Peyer's patch (tissue), 4 donors: ENCODE measurements around the gene TP73.

Experiments used
- POLR2A ChIP-seq, 2 donors: fragments of 450-650 bp; IDR thresholded peaks; one replicate each; pipeline ENCODE4 v1.5.1; 2017; ENCODE audit warnings: antibody characterized with exemption in 2 of 2, mild to moderate bottlenecking in 2 of 2, moderate library complexity in 2 of 2
- TF ChIP-seq, protein P1 (sequence below), 6 experiments: fragments of 450-650 bp in 4 of 6; fragments of 200-600 bp in 2 of 6; sonication (generic) in 1 of 6; IDR thresholded peaks; one replicate each; pipeline ENCODE4 v1.5.1; 2017 to 2019; ENCODE audit warnings: antibody characterized with exemption in 6 of 6, mild to moderate bottlenecking in 3 of 6, moderate library complexity in 1 of 6

DNA sequence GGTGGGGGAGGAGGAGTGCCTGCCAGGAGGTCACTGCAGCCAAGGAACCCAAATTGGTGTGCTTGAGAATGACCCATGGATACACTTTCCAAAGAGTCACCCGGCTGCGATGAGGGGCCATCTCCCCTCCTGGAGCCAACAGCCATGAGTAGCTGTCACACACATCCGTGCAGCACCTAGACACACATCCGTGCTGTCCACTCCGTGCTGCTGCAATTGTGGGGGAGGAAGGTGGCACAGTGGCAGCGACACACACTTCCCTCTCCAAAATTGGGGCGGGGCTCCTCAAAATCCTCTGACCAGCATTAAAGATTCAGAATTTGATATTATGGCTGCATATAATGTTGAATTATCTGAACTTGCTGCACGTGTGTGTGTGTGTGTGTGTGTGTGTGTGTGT is 15.8 kb downstream of the TP73 start:
- TF ChIP-seq, protein P1, sequence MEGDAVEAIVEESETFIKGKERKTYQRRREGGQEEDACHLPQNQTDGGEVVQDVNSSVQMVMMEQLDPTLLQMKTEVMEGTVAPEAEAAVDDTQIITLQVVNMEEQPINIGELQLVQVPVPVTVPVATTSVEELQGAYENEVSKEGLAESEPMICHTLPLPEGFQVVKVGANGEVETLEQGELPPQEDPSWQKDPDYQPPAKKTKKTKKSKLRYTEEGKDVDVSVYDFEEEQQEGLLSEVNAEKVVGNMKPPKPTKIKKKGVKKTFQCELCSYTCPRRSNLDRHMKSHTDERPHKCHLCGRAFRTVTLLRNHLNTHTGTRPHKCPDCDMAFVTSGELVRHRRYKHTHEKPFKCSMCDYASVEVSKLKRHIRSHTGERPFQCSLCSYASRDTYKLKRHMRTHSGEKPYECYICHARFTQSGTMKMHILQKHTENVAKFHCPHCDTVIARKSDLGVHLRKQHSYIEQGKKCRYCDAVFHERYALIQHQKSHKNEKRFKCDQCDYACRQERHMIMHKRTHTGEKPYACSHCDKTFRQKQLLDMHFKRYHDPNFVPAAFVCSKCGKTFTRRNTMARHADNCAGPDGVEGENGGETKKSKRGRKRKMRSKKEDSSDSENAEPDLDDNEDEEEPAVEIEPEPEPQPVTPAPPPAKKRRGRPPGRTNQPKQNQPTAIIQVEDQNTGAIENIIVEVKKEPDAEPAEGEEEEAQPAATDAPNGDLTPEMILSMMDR (IDR thresholded peaks at IDR 0.05), result no peak
- TF ChIP-seq POLR2A (IDR thresholded peaks at IDR 0.05), result no peak
